Thyroid gland (tissue), 4 donors: ENCODE data around the gene SH3RF3.

Experiments used
- CTCF ChIP-seq, 6 experiments: fragments of 200-600 bp in 3 of 6; fragments of 450-650 bp in 3 of 6; sonication (generic) in 3 of 6; IDR thresholded peaks; one replicate each; pipeline ENCODE4 v1.5.1; 2016 to 2019; ENCODE audit warnings: antibody characterized with exemption in 6 of 6, mild to moderate bottlenecking in 2 of 6, inconsistent platforms in 1 of 6, moderate library complexity in 1 of 6
- POLR2A ChIP-seq, 2 donors: fragments of 450-650 bp; IDR thresholded peaks; one replicate each; pipeline ENCODE4 v1.6.1; 2017; ENCODE audit warnings: antibody characterized with exemption in 2 of 2, mild to moderate bottlenecking in 2 of 2, moderate library complexity in 1 of 2

GRCh38 chr2:109372614-109373013 lies 243.6 kb downstream of the SH3RF3 start:
- TF ChIP-seq CTCF (IDR thresholded peaks at IDR 0.05): no peak
- no peak for TF ChIP-seq POLR2A (IDR thresholded peaks at IDR 0.05)
